SK-N-DZ (cell line): Measurements from ENCODE around the gene SULF2.

Experiments
- DNase-seq: peaks from one replicate; pipeline ENCODE4 v3.0.0-alpha.2; 2015; ENCODE audit warnings: low spot score

SULF2 gene

GRCh38 chr20:47648943-47649342, 136.3 kb downstream of the SULF2 start:
- DNase-seq, result no peak

GRCh38 chr20:47647994-47648393, 137.3 kb downstream of the SULF2 start:
- DNase-seq, result no peak

- DNase-seq, result no peak
Observed at GRCh38 chr20:47645632-47646031, 139.6 kb downstream of the SULF2 start.

GRCh38 chr20:47642624-47643023, 142.7 kb downstream of the SULF2 start:
- no peak for DNase-seq

- DNase-seq, result no peak
Observed at GRCh38 chr20:47642118-47642517, 143.2 kb downstream of the SULF2 start.

GRCh38 chr20:47638851-47639250, 146.4 kb downstream of the SULF2 start:
- no peak for DNase-seq

- no peak for DNase-seq
Observed at GRCh38 chr20:47635256-47635655, 150.0 kb downstream of the SULF2 start.

- no peak for DNase-seq
Observed at GRCh38 chr20:47631078-47631477, 154.2 kb downstream of the SULF2 start.

GRCh38 chr20:47629907-47630306, 155.4 kb downstream of the SULF2 start:
- no peak for DNase-seq

- no peak for DNase-seq
Observed at GRCh38 chr20:47627540-47627939, 157.7 kb downstream of the SULF2 start.

GRCh38 chr20:47623206-47623605, 162.1 kb downstream of the SULF2 start:
- no peak for DNase-seq

GRCh38 chr20:47622118-47622665, 163.1 kb downstream of the SULF2 start:
- no peak for DNase-seq

GRCh38 chr20:47620808-47621805, 164.2 kb downstream of the SULF2 start:
- DNase-seq, result peak; percentile 68

GRCh38 chr20:47618479-47618878, 166.8 kb downstream of the SULF2 start:
- no peak for DNase-seq

- DNase-seq, result no peak
Observed at GRCh38 chr20:47614703-47615309, 170.5 kb downstream of the SULF2 start.

GRCh38 chr20:47612670-47613069, 172.6 kb downstream of the SULF2 start:
- no peak for DNase-seq

GRCh38 chr20:47611785-47612184, 173.5 kb downstream of the SULF2 start:
- DNase-seq, result no peak

- DNase-seq, result no peak
Observed at GRCh38 chr20:47610945-47611250, 174.4 kb downstream of the SULF2 start.

GRCh38 chr20:47610247-47610944, 174.9 kb downstream of the SULF2 start:
- DNase-seq, result no peak

GRCh38 chr20:47609001-47609400, 176.3 kb downstream of the SULF2 start:
- no peak for DNase-seq
